Measurements from ENCODE around the gene DOC2A.
A peak's percentile ranks its signal among the peaks of the same experiment; 100 is the strongest.

The DOC2A gene

DNA sequence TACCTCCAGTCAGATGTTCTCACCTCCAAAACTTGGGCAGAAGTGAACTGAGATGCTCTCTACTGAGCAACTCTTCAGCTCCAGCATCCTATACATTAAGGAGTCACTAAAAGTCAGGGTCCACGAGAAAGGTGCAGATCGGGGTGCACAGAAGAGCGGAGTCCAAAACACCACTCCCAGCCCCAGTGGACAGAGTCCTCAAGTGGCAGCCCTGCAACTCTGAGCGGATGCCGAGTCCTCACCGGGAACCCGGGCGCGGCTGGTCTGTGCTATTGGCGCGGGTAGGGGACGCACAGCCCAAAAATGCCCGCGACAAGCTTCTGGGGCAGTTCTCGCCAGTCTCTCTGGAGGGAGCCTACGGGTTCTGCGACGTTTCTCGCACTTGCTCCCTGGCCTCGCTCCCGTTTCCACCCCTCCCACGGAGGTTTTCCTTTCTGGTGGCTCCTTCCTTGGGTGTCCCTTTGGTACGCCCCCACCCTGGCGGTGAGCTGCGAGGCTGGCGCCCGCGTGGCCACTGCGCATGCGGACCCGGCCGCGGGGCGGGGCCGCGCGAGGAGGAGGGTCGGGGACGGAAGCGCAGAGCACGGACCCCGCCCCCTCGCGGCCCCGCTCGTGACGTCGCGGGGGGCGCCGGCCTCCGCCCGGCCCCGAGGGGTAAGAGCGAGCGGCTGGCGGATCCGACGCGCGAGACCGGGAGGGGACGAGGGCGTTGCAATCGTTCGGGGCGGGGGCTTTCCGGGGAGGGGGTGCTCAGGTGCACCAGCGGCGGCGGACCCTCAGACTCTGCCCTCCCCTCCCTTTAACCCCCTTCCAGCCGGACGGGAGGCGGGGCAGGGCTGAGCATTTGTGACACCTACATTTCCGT, 49.1 kb downstream of the DOC2A start, which contains the start of gene TMEM219 (continued):
- TF ChIP-seq, protein P1, sequence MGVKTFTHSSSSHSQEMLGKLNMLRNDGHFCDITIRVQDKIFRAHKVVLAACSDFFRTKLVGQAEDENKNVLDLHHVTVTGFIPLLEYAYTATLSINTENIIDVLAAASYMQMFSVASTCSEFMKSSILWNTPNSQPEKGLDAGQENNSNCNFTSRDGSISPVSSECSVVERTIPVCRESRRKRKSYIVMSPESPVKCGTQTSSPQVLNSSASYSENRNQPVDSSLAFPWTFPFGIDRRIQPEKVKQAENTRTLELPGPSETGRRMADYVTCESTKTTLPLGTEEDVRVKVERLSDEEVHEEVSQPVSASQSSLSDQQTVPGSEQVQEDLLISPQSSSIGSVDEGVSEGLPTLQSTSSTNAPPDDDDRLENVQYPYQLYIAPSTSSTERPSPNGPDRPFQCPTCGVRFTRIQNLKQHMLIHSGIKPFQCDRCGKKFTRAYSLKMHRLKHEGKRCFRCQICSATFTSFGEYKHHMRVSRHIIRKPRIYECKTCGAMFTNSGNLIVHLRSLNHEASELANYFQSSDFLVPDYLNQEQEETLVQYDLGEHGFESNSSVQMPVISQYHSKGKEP (tag by site-specific recombination; IDR thresholded peaks at IDR 0.05) = no peak
- TF ChIP-seq SALL2 (tag by site-specific recombination; IDR thresholded peaks at IDR 0.05; ENCODE audit: borderline replicate concordance) = no peak
- TF ChIP-seq, protein P2, sequence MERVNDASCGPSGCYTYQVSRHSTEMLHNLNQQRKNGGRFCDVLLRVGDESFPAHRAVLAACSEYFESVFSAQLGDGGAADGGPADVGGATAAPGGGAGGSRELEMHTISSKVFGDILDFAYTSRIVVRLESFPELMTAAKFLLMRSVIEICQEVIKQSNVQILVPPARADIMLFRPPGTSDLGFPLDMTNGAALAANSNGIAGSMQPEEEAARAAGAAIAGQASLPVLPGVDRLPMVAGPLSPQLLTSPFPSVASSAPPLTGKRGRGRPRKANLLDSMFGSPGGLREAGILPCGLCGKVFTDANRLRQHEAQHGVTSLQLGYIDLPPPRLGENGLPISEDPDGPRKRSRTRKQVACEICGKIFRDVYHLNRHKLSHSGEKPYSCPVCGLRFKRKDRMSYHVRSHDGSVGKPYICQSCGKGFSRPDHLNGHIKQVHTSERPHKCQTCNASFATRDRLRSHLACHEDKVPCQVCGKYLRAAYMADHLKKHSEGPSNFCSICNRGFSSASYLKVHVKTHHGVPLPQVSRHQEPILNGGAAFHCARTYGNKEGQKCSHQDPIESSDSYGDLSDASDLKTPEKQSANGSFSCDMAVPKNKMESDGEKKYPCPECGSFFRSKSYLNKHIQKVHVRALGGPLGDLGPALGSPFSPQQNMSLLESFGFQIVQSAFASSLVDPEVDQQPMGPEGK (tag by site-specific recombination; IDR thresholded peaks at IDR 0.05) = peak; percentile 98
- TF ChIP-seq ZNF596 (tag by site-specific recombination; IDR thresholded peaks at IDR 0.05) = peak; percentile 72
- no peak for TF ChIP-seq ZNF555 (tag by site-specific recombination; conservative IDR thresholded peaks at IDR 0.05)
- no peak for TF ChIP-seq ZNF785 (tag by site-specific recombination; IDR thresholded peaks at IDR 0.05)
- TF ChIP-seq OVOL3 (tag by site-specific recombination; IDR thresholded peaks at IDR 0.05) = 0 out of 2 replicates have a peak, but pooled peaks have one; percentile 38
- TF ChIP-seq, protein P3, sequence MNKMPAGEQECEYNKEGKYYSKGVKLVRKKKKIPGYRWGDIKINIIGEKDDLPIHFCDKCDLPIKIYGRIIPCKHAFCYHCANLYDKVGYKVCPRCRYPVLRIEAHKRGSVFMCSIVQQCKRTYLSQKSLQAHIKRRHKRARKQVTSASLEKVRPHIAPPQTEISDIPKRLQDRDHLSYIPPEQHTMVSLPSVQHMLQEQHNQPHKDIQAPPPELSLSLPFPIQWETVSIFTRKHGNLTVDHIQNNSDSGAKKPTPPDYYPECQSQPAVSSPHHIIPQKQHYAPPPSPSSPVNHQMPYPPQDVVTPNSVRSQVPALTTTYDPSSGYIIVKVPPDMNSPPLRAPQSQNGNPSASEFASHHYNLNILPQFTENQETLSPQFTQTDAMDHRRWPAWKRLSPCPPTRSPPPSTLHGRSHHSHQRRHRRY (tag by site-specific recombination; IDR thresholded peaks at IDR 0.05) = 0 out of 2 replicates have a peak, but pooled peaks have one; percentile 22
- TF ChIP-seq ZBTB7A (tag by site-specific recombination; IDR thresholded peaks at IDR 0.05; ENCODE audit: low read depth) = 0 out of 2 replicates have a peak, but pooled peaks have one; percentile 73
- TF ChIP-seq, protein P4, sequence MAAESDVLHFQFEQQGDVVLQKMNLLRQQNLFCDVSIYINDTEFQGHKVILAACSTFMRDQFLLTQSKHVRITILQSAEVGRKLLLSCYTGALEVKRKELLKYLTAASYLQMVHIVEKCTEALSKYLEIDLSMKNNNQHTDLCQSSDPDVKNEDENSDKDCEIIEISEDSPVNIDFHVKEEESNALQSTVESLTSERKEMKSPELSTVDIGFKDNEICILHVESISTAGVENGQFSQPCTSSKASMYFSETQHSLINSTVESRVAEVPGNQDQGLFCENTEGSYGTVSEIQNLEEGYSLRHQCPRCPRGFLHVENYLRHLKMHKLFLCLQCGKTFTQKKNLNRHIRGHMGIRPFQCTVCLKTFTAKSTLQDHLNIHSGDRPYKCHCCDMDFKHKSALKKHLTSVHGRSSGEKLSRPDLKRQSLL (tag by site-specific recombination; IDR thresholded peaks at IDR 0.05) = no peak
- no peak for TF ChIP-seq YY2 (tag by site-specific recombination; IDR thresholded peaks at IDR 0.05)
- no peak for TF ChIP-seq ZNF529 (tag by site-specific recombination; IDR thresholded peaks at IDR 0.05; ENCODE audit: insufficient replicate concordance)
- TF ChIP-seq ZNF792 (tag by site-specific recombination; IDR thresholded peaks at IDR 0.05) = no peak
- no peak for TF ChIP-seq ZNF391 (tag by site-specific recombination; IDR thresholded peaks at IDR 0.05; ENCODE audit: borderline replicate concordance, low read depth)
- no peak for TF ChIP-seq ZFP3 (tag by site-specific recombination; IDR thresholded peaks at IDR 0.05; ENCODE audit: low read depth)
- peak; percentile 53; the same call in 1 of the 2 replicates for TF ChIP-seq ZNF629 (tag by site-specific recombination; IDR thresholded peaks at IDR 0.05)
- TF ChIP-seq, protein P5, sequence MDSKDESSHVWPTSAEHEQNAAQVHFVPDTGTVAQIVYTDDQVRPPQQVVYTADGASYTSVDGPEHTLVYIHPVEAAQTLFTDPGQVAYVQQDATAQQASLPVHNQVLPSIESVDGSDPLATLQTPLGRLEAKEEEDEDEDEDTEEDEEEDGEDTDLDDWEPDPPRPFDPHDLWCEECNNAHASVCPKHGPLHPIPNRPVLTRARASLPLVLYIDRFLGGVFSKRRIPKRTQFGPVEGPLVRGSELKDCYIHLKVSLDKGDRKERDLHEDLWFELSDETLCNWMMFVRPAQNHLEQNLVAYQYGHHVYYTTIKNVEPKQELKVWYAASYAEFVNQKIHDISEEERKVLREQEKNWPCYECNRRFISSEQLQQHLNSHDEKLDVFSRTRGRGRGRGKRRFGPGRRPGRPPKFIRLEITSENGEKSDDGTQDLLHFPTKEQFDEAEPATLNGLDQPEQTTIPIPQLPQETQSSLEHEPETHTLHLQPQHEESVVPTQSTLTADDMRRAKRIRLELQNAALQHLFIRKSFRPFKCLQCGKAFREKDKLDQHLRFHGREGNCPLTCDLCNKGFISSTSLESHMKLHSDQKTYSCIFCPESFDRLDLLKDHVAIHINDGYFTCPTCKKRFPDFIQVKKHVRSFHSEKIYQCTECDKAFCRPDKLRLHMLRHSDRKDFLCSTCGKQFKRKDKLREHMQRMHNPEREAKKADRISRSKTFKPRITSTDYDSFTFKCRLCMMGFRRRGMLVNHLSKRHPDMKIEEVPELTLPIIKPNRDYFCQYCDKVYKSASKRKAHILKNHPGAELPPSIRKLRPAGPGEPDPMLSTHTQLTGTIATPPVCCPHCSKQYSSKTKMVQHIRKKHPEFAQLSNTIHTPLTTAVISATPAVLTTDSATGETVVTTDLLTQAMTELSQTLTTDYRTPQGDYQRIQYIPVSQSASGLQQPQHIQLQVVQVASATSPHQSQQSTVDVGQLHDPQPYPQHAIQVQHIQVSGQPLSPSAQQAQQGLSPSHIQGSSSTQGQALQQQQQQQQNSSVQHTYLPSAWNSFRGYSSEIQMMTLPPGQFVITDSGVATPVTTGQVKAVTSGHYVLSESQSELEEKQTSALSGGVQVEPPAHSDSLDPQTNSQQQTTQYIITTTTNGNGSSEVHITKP (tag by site-specific recombination; IDR thresholded peaks at IDR 0.05) = peak; percentile 100
- no peak for TF ChIP-seq ZNF416 (tag by site-specific recombination; IDR thresholded peaks at IDR 0.05)
- TF ChIP-seq GLI4 (tag by site-specific recombination; IDR thresholded peaks at IDR 0.05) = no peak
- no peak for TF ChIP-seq ZNF223 (tag by site-specific recombination; IDR thresholded peaks at IDR 0.05)
- no peak for TF ChIP-seq ZNF621 (tag by site-specific recombination; IDR thresholded peaks at IDR 0.05)
- TF ChIP-seq, protein P6, sequence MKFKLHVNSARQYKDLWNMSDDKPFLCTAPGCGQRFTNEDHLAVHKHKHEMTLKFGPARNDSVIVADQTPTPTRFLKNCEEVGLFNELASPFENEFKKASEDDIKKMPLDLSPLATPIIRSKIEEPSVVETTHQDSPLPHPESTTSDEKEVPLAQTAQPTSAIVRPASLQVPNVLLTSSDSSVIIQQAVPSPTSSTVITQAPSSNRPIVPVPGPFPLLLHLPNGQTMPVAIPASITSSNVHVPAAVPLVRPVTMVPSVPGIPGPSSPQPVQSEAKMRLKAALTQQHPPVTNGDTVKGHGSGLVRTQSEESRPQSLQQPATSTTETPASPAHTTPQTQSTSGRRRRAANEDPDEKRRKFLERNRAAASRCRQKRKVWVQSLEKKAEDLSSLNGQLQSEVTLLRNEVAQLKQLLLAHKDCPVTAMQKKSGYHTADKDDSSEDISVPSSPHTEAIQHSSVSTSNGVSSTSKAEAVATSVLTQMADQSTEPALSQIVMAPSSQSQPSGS (tag by site-specific recombination; IDR thresholded peaks at IDR 0.05; ENCODE audit: low read depth) = no peak
- TF ChIP-seq, protein P7, sequence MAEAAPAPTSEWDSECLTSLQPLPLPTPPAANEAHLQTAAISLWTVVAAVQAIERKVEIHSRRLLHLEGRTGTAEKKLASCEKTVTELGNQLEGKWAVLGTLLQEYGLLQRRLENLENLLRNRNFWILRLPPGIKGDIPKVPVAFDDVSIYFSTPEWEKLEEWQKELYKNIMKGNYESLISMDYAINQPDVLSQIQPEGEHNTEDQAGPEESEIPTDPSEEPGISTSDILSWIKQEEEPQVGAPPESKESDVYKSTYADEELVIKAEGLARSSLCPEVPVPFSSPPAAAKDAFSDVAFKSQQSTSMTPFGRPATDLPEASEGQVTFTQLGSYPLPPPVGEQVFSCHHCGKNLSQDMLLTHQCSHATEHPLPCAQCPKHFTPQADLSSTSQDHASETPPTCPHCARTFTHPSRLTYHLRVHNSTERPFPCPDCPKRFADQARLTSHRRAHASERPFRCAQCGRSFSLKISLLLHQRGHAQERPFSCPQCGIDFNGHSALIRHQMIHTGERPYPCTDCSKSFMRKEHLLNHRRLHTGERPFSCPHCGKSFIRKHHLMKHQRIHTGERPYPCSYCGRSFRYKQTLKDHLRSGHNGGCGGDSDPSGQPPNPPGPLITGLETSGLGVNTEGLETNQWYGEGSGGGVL (tag by site-specific recombination; IDR thresholded peaks at IDR 0.05) = peak; percentile 7
- peak; percentile 61 for TF ChIP-seq EGR2 (tag by site-specific recombination; IDR thresholded peaks at IDR 0.05; ENCODE audit: low read depth)
- TF ChIP-seq MEIS1 (CRISPR knock-in tag; IDR thresholded peaks at IDR 0.05; ENCODE audit: borderline replicate concordance) = no peak
